ENCODE measurements around the gene CLDN5. TPM values are rescaled to one million over a fixed set of nuclear protein-coding genes. Genes with fewer than 3 reads are reported as not detected.

Gene CLDN5
- total RNA-seq, 1 experiment from 2014 or later: 0.44 TPM

GRCh38 chr22:19496324-19496630 lies 27.9 kb downstream of the CLDN5 start:
- Histone ChIP-seq H3K4me2 (ENCODE audit: insufficient read depth, insufficient read length, low read length) (no peak overlapping the region), H2AFZ (ENCODE audit: low read length) (no peak overlapping the region), H2AK5ac (ENCODE audit: insufficient read length, low read length) (no peak overlapping the region), H3K9ac (ENCODE audit: extremely low read depth, insufficient read length, low read length) (no peak overlapping the region), H3K23me2 (ENCODE audit: insufficient read length, low read depth, low read length, poor library complexity, severe bottlenecking) (no peaks in the 10 kb centered on the region), H3K27me3 (ENCODE audit: insufficient read depth, low read length) (no peaks in the 10 kb centered on the region), H2BK120ac (ENCODE audit: low read depth, low read length, poor library complexity, severe bottlenecking) (no peak overlapping the region), H3K23ac (ENCODE audit: insufficient read length, low read depth, low read length) (no peak overlapping the region), H3K56ac (ENCODE audit: insufficient read length, low read depth, low read length) (no peak overlapping the region), H2BK15ac (ENCODE audit: low read depth, low read length) (no peak overlapping the region), H4K5ac (ENCODE audit: insufficient read length, low read depth, low read length) (no peak overlapping the region), H3K4me1 (ENCODE audit: insufficient read depth, low read length) (no peaks in the 10 kb centered on the region), H4K20me1 (ENCODE audit: control insufficient read depth, insufficient read depth, insufficient read length) (no peaks in the 10 kb centered on the region), H2BK12ac (ENCODE audit: insufficient read length, low read depth, low read length) (no peak overlapping the region), H3K9me3 (ENCODE audit: control insufficient read depth, low read depth, low read length) (no peaks in the 10 kb centered on the region), H3K79me2 (ENCODE audit: insufficient read depth, low read length) (no peaks in the 10 kb centered on the region), H3K79me1 (ENCODE audit: insufficient read depth, low read depth, low read length, poor library complexity, severe bottlenecking) (no peaks in the 10 kb centered on the region), H3K4ac (ENCODE audit: low read depth, low read length) (no peak overlapping the region), H4K91ac (ENCODE audit: insufficient read length, low read depth, low read length) (no peak overlapping the region), H3K27ac (ENCODE audit: insufficient read length, low read depth, low read length) (no peak overlapping the region), H4K8ac (replicated peaks; ENCODE audit: insufficient read length, low read depth, low read length) (no peak overlapping the region), H2BK5ac (ENCODE audit: insufficient read length, low read length) (no peak overlapping the region), H3K14ac (ENCODE audit: insufficient read depth, low read length) (no peak overlapping the region), H3K18ac (ENCODE audit: insufficient read length, low read depth, low read length) (no peak overlapping the region), H2BK20ac (ENCODE audit: low read depth, low read length, poor library complexity, severe bottlenecking) (no peak overlapping the region), H3T11ph (ENCODE audit: low read length) (no peak overlapping the region)
- Mint-ChIP-seq H3K27ac (no peak overlapping the region), H3K4me1 (no peaks in the 10 kb centered on the region), H3K4me3 (no peak overlapping the region), H3K9me3 (no peaks in the 10 kb centered on the region), H3K27me3 (ENCODE audit: low read depth) (no peaks in the 10 kb centered on the region), H3K36me3 (ENCODE audit: insufficient read depth in 1 of 3, low read depth in 3 of 3) (peaks cover 5 to 80% (median 52%) of the 10 kb centered on the region in 3 experiments)
- WGBS (ENCODE audit: extremely low coverage, insufficient read length, low lambda C conversion rate): no CpG with 5 or more reads among the region's 3 CpGs
- no peak for DNase-seq
- TF ChIP-seq, protein P1, sequence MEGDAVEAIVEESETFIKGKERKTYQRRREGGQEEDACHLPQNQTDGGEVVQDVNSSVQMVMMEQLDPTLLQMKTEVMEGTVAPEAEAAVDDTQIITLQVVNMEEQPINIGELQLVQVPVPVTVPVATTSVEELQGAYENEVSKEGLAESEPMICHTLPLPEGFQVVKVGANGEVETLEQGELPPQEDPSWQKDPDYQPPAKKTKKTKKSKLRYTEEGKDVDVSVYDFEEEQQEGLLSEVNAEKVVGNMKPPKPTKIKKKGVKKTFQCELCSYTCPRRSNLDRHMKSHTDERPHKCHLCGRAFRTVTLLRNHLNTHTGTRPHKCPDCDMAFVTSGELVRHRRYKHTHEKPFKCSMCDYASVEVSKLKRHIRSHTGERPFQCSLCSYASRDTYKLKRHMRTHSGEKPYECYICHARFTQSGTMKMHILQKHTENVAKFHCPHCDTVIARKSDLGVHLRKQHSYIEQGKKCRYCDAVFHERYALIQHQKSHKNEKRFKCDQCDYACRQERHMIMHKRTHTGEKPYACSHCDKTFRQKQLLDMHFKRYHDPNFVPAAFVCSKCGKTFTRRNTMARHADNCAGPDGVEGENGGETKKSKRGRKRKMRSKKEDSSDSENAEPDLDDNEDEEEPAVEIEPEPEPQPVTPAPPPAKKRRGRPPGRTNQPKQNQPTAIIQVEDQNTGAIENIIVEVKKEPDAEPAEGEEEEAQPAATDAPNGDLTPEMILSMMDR (conservative IDR thresholded peaks at IDR 0.05): no peak

Measured in H9 (cell line).